ENCODE data around the gene ANKRD13A.

ANKRD13A gene

GRCh38 chr12:109999983-110000505 is 814 bp downstream of the ANKRD13A start:
- H3K4me1 ChIP-seq (ENCODE audit: control insufficient read depth in 1 of 2, insufficient read depth in 1 of 2, low read depth in 1 of 2, low read length in 1 of 2), result peaks cover 61 to 66% of the 10 kb centered on the region in 2 experiments
- peak overlapping the region; percentile 98 for H3K27ac ChIP-seq
- peak overlapping the region; percentile 93 to 98 for H3K4me3 ChIP-seq (ENCODE audit: low read depth in 1 of 2, low read length in 1 of 2)
- no peaks in the 10 kb centered on the region for H3K9me3 ChIP-seq
- H3K36me3 ChIP-seq, result peaks cover 16% of the 10 kb centered on the region
- TF ChIP-seq CTCF (IDR thresholded peaks at IDR 0.05), result no peak
- H3K27me3 ChIP-seq, result no peaks in the 10 kb centered on the region

GRCh38 chr12:110001596-110001995 is 2.4 kb downstream of the ANKRD13A start:
- H3K4me3 ChIP-seq (ENCODE audit: low read depth in 1 of 2, low read length in 1 of 2), result peak overlapping the region; percentile 93 to 98
- TF ChIP-seq CTCF (IDR thresholded peaks at IDR 0.05), result no peak
- no peaks in the 10 kb centered on the region for H3K9me3 ChIP-seq
- H3K4me1 ChIP-seq (ENCODE audit: control insufficient read depth in 1 of 2, insufficient read depth in 1 of 2, low read depth in 1 of 2, low read length in 1 of 2), result peaks cover 57 to 64% of the 10 kb centered on the region in 2 experiments
- no peaks in the 10 kb centered on the region for H3K27me3 ChIP-seq
- peaks cover 16% of the 10 kb centered on the region for H3K36me3 ChIP-seq
- H3K27ac ChIP-seq, result peak overlapping the region; percentile 67

- TF ChIP-seq CTCF (IDR thresholded peaks at IDR 0.05), result no peak
- H3K36me3 ChIP-seq, result peaks cover 16% of the 10 kb centered on the region
- H3K27me3 ChIP-seq, result no peaks in the 10 kb centered on the region
- peak overlapping the region; percentile 67 for H3K27ac ChIP-seq
- peaks cover 56 to 64% of the 10 kb centered on the region in 2 experiments for H3K4me1 ChIP-seq (ENCODE audit: control insufficient read depth in 1 of 2, insufficient read depth in 1 of 2, low read depth in 1 of 2, low read length in 1 of 2)
- H3K4me3 ChIP-seq (ENCODE audit: low read depth in 1 of 2, low read length in 1 of 2), result no peak overlapping the region
- no peaks in the 10 kb centered on the region for H3K9me3 ChIP-seq
These were observed 3.7 kb downstream of the ANKRD13A start for GRCh38 chr12:110002676-110003515.

GRCh38 chr12:110004598-110004997 is 5.4 kb downstream of the ANKRD13A start:
- Histone ChIP-seq H3K27ac (peak overlapping the region; percentile 94), H3K9me3 (no peaks in the 10 kb centered on the region), H3K27me3 (no peaks in the 10 kb centered on the region), H3K4me1 (ENCODE audit: control insufficient read depth in 1 of 2, insufficient read depth in 1 of 2, low read depth in 1 of 2, low read length in 1 of 2) (peaks cover 61 to 71% of the 10 kb centered on the region in 2 experiments), H3K36me3 (peaks cover 16% of the 10 kb centered on the region), H3K4me3 (ENCODE audit: low read depth in 1 of 2, low read length in 1 of 2) (no peak overlapping the region)
- TF ChIP-seq CTCF (IDR thresholded peaks at IDR 0.05), result no peak

GRCh38 chr12:110005319-110005973 is 6.2 kb downstream of the ANKRD13A start:
- no peak for TF ChIP-seq CTCF (IDR thresholded peaks at IDR 0.05)
- no peaks in the 10 kb centered on the region for H3K27me3 ChIP-seq
- no peaks in the 10 kb centered on the region for H3K9me3 ChIP-seq
- peaks cover 70 to 73% of the 10 kb centered on the region in 2 experiments for H3K4me1 ChIP-seq (ENCODE audit: control insufficient read depth in 1 of 2, insufficient read depth in 1 of 2, low read depth in 1 of 2, low read length in 1 of 2)
- peak overlapping the region; percentile 94 for H3K27ac ChIP-seq
- H3K36me3 ChIP-seq, result peaks cover 16% of the 10 kb centered on the region
- H3K4me3 ChIP-seq (ENCODE audit: low read depth in 1 of 2, low read length in 1 of 2), result no peak overlapping the region
